ENCODE measurements around the gene SLC7A7. TPM values are rescaled to one million over a fixed set of nuclear protein-coding genes. Genes with fewer than 3 reads are reported as not detected.

SLC7A7 gene
- total RNA-seq, 1 donor from 2014 or later = 84.4 TPM

DNA sequence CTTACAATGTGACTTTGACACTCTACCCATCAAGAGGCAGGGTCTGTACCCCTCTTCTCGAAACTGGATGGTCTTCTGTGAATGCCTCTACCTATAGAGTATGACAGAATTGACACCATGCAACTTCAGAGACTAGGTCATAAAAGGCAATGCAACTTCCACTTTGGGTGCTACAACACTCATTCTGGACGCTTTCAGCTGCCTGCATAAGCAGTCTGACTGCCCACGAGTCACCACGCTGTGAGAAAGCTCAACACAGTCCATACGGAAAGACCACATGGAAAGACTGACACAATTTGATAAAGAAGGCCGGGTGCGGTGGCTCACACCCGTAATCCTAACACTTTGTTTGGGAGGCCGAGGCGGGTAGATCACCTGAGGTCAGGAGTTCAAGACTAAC lies 14.9 kb downstream of the SLC7A7 start:
- DNase-seq = no peak
- no peaks in the 10 kb centered on the region for H3K9me3 ChIP-seq
- no peak overlapping the region for H3K4me3 ChIP-seq
- peak; percentile 65 for ATAC-seq
- no peaks in the 10 kb centered on the region for H3K27me3 ChIP-seq
- intact Hi-C loops (cut with DNase I) = no loop called here
- no peak overlapping the region for H3K27ac ChIP-seq
- H3K36me3 ChIP-seq = no peaks in the 10 kb centered on the region
- TF ChIP-seq, protein P1, sequence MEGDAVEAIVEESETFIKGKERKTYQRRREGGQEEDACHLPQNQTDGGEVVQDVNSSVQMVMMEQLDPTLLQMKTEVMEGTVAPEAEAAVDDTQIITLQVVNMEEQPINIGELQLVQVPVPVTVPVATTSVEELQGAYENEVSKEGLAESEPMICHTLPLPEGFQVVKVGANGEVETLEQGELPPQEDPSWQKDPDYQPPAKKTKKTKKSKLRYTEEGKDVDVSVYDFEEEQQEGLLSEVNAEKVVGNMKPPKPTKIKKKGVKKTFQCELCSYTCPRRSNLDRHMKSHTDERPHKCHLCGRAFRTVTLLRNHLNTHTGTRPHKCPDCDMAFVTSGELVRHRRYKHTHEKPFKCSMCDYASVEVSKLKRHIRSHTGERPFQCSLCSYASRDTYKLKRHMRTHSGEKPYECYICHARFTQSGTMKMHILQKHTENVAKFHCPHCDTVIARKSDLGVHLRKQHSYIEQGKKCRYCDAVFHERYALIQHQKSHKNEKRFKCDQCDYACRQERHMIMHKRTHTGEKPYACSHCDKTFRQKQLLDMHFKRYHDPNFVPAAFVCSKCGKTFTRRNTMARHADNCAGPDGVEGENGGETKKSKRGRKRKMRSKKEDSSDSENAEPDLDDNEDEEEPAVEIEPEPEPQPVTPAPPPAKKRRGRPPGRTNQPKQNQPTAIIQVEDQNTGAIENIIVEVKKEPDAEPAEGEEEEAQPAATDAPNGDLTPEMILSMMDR (IDR thresholded peaks at IDR 0.05) = no peak
- H3K4me1 ChIP-seq = no peaks in the 10 kb centered on the region

DNA sequence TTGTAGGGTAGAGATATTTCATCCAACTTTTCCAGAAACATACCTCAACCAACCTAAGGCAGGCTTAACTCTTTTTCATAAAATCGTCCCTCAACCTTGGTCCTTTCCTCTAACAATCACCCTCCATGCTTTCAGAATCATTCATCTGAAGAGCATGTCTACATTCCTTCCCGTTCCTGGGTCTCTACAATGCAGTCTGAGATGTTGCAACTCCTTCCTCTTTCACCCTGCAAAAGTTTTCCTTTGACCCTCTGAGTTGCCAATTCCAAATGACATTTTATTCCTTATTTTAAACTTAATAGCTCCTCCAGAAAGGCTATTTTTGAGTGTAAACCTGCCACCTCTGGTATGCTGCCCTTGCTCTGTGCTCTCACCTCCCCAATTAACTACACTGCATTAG lies 16.7 kb downstream of the SLC7A7 start:
- TF ChIP-seq, protein P1 (IDR thresholded peaks at IDR 0.05) = no peak
- intact Hi-C loops (cut with DNase I) = no loop called here
- DNase-seq (no peak), ATAC-seq (peak; percentile 71)
- Histone ChIP-seq H3K9me3 (no peaks in the 10 kb centered on the region), H3K4me3 (no peak overlapping the region), H3K27me3 (no peaks in the 10 kb centered on the region), H3K36me3 (no peaks in the 10 kb centered on the region), H3K4me1 (no peaks in the 10 kb centered on the region), H3K27ac (no peak overlapping the region)

DNA sequence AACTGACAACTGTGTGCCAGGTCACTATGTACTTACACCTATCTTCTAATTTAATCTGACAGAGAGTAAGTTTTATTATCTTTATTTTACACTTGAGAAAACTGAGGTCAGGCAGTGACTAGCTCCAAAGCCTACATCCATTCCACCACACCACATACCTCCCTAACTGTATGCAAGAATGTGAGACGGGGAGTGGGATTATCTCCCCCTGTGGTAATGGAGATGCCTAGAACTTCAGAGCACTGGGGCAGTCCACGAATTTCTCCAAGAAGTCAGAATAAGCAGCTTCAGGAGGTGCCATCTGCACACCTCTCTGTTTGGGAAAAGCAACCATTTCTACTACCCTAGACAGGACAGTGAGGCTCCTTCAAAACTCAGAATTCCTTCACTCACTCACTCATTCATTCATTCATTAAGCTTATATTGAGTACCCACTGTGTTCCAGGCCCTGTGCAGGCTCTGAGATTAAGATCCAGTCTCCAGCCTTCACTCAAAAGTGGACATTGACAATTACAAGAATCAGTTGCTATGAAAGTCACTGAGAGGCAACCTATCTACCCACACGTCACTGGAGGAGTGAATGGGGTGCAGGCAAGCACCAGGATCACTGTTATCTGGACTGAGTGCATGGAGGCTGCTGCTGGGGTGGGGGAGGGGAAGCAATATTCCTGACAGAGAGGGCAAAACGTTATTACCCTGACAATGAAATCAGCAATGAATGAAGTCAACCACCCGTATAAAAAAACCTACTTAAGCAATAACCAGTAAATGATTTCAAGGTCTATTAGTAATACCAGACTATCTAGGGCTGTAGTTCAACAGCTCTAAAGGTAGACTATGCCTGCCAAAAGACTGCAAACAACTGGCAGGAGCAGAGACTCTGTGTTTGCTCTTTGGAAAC lies 18.0 kb downstream of the SLC7A7 start:
- ATAC-seq (no peak), DNase-seq (no peak)
- Histone ChIP-seq H3K4me3 (no peak overlapping the region), H3K27me3 (no peaks in the 10 kb centered on the region), H3K9me3 (no peaks in the 10 kb centered on the region), H3K27ac (no peak overlapping the region), H3K36me3 (no peaks in the 10 kb centered on the region), H3K4me1 (no peaks in the 10 kb centered on the region)
- TF ChIP-seq, protein P1 (IDR thresholded peaks at IDR 0.05) = no peak
- intact Hi-C loops (cut with DNase I) = no loop called here

DNA sequence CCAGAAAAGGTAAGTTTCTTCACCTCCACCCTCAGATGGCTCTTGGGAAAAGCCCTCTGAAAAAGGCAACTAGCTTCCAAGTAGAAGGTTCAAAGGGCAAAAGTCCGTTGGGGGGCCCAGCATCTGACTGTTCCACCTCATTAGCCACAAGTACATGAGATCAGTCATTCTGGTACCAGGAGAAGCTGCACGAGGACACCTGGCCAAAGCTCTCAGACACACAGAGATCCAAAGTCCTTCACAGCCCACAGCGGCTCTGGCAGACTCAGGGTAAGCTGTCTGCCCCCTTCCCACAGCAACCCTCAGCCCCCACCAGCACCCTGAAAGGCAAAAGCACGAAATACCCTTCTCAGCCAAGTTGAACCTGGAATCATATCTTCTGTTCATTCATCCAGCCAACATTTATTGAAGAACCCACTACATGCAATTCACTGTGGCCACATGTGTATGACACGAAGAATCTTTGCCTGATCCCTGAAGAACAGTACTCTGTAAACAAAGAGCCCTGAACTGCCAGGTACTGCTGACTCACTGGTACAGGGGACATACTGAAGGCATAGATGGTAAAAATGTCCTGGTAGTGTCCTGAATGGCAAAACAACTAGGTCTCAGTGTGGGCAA lies 19.0 kb downstream of the SLC7A7 start:
- H3K4me3 ChIP-seq = no peak overlapping the region
- H3K27ac ChIP-seq = no peak overlapping the region
- H3K9me3 ChIP-seq = no peaks in the 10 kb centered on the region
- intact Hi-C loops (cut with DNase I) = no loop called here
- DNase-seq (no peak), ATAC-seq (no peak)
- no peaks in the 10 kb centered on the region for H3K27me3 ChIP-seq
- H3K36me3 ChIP-seq = no peaks in the 10 kb centered on the region
- TF ChIP-seq, protein P1 (IDR thresholded peaks at IDR 0.05) = no peak
- H3K4me1 ChIP-seq = no peaks in the 10 kb centered on the region

DNA sequence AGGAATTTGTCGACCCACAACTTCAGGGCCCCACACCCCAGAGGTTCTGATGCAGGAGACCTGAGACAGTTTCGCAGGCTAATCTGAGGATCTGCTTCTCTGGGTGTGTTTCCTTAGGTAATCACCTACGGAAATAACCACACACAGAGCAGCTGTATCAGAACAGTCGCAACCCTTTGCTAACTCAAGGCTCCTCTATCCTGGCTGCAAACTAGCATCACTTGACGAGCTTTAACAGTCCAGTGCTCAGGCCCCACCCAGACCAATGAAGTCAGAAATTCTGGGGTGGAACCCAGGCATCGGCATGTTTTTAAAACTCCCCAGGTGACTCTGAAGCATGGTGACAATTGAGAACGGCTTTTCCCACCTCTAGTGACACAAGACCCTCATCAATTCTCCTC lies 20.7 kb downstream of the SLC7A7 start:
- TF ChIP-seq, protein P1 (IDR thresholded peaks at IDR 0.05) = no peak
- no peaks in the 10 kb centered on the region for H3K4me1 ChIP-seq

More for the DNA sequence above, 20.7 kb downstream of the SLC7A7 start:
- no peaks in the 10 kb centered on the region for H3K9me3 ChIP-seq
- H3K36me3 ChIP-seq = no peaks in the 10 kb centered on the region
- no peak overlapping the region for H3K4me3 ChIP-seq
- H3K27ac ChIP-seq = no peak overlapping the region
- H3K27me3 ChIP-seq = no peaks in the 10 kb centered on the region
- ATAC-seq (no peak), DNase-seq (no peak)
- intact Hi-C loops (cut with DNase I) = no loop called here
